Caco-2 (cell line): ENCODE data around the gene LMF2. TPM values are rescaled to one million over a fixed set of nuclear protein-coding genes. Genes with fewer than 3 reads are reported as not detected.

Source experiments
- BruUV-seq: library from RNA; stranded (reverse); fragments of 400-500 nt; replicated peaks from 2 replicates; lab custom pipeline; 2021; lab: Mats Ljungman, UMichigan
- CTCF ChIA-PET: fragments of 300-600 bp; sonication (Branson Sonifier 250); formaldehyde crosslinking; loops from one replicate; lab custom pipeline; 2022; ENCODE audit warnings: antibody characterized with exemption; lab: Charles Lee
- POLR2A ChIA-PET: fragments of 300-600 bp; sonication (Branson Sonifier 250); formaldehyde crosslinking; loops from one replicate; lab custom pipeline; 2022; ENCODE audit warnings: antibody characterized with exemption; lab: Charles Lee
- DNase-seq, 2 experiments: peaks; one replicate each; pipeline versions ENCODE4 v3.0.0 to v3.0.0-alpha.2; 2020 to 2022
- H3K27me3 ChIP-seq: replicated peaks from 2 replicates; pipeline ENCODE4 v1.6.0; 2011; ENCODE audit warnings: low read length; ENCODE audit not compliant: control insufficient read depth, insufficient read depth
- H3K36me3 ChIP-seq: 2 replicates; pipeline ENCODE4 v1.5.1; 2011; ENCODE audit warnings: low read length; ENCODE audit not compliant: control insufficient read depth, insufficient read depth
- H3K4me1 ChIP-seq: fragments of 250-450 bp; sonication (Bioruptor Pico); 2 replicates; pipeline ENCODE4 v1.5.1; 2020; ENCODE audit warnings: mild to moderate bottlenecking
- H3K4me3 ChIP-seq: 2 replicates; pipeline ENCODE4 v1.5.1; 2011; ENCODE audit warnings: low read depth, mild to moderate bottlenecking, control low read depth, low read length
- H3K9me3 ChIP-seq: fragments of 250-450 bp; sonication (Bioruptor Pico); 2 replicates; pipeline ENCODE4 v1.5.1; 2020; ENCODE audit warnings: mild to moderate bottlenecking, moderate library complexity
- H3K27ac Mint-ChIP-seq: one replicate; pipeline ENCODE4 v1.8.0; 2022; ENCODE audit warnings: mixed read lengths; ENCODE audit not compliant: unreplicated experiment
- H3K27me3 Mint-ChIP-seq: one replicate; pipeline ENCODE4 v1.8.0; 2022; ENCODE audit warnings: mixed read lengths; ENCODE audit not compliant: insufficient read depth, unreplicated experiment
- H3K36me3 Mint-ChIP-seq: one replicate; pipeline ENCODE4 v1.8.0; 2022; ENCODE audit warnings: mild to moderate bottlenecking, mixed read lengths; ENCODE audit not compliant: insufficient read depth, unreplicated experiment
- H3K4me1 Mint-ChIP-seq: one replicate; pipeline ENCODE4 v1.8.0; 2022; ENCODE audit warnings: low read depth, mixed read lengths; ENCODE audit not compliant: unreplicated experiment
- H3K4me3 Mint-ChIP-seq: one replicate; pipeline ENCODE4 v1.8.0; 2022; ENCODE audit warnings: mild to moderate bottlenecking, moderate library complexity, mixed read lengths; ENCODE audit not compliant: unreplicated experiment
- H3K9me3 Mint-ChIP-seq: one replicate; pipeline ENCODE4 v1.8.0; 2022; ENCODE audit warnings: mixed read lengths; ENCODE audit not compliant: unreplicated experiment
- intact Hi-C: fragments of 100-400 bp; cut with micrococcal nuclease; formaldehyde crosslinking; loops from one replicate; pipeline ENCODE4 v1.10.0; 2022; ENCODE audit not compliant: unreplicated experiment
- total RNA-seq: library from RNA; stranded (reverse); gene quantifications from 2 replicates; pipeline ENCODE4 v1.2.3, GENCODE V29; 2022
- TF ChIP-seq, protein P1 (sequence below), 2 experiments: fragments of 200-600 bp in 1 of 2; IDR thresholded peaks; 1 replicate in 1 of 2; 2 replicates in 1 of 2; pipeline versions ENCODE4 v1.5.1 to v1.8.0; 2011 to 2022; ENCODE audit warnings: antibody characterized with exemption in 1 of 2, control low read depth in 1 of 2, inconsistent platforms in 1 of 2, low read depth in 1 of 2, low read length in 1 of 2, mild to moderate bottlenecking in 1 of 2, moderate library complexity in 1 of 2; ENCODE audit not compliant: insufficient read depth in 1 of 2, severe bottlenecking in 1 of 2, unreplicated experiment in 1 of 2

The LMF2 gene
- total RNA-seq, 1 experiment from 2014 or later: 68.8 TPM

GRCh38 chr22:50483977-50484853 lies 23.3 kb downstream of the LMF2 start:
- Mint-ChIP-seq H3K27me3 (no peaks in the 10 kb centered on the region), H3K27ac (no peak overlapping the region), H3K4me3 (no peak overlapping the region), H3K4me1 (peaks cover 14% of the 10 kb centered on the region), H3K9me3 (no peaks in the 10 kb centered on the region), H3K36me3 (peaks cover 22% of the 10 kb centered on the region)
- TF ChIP-seq, protein P1, sequence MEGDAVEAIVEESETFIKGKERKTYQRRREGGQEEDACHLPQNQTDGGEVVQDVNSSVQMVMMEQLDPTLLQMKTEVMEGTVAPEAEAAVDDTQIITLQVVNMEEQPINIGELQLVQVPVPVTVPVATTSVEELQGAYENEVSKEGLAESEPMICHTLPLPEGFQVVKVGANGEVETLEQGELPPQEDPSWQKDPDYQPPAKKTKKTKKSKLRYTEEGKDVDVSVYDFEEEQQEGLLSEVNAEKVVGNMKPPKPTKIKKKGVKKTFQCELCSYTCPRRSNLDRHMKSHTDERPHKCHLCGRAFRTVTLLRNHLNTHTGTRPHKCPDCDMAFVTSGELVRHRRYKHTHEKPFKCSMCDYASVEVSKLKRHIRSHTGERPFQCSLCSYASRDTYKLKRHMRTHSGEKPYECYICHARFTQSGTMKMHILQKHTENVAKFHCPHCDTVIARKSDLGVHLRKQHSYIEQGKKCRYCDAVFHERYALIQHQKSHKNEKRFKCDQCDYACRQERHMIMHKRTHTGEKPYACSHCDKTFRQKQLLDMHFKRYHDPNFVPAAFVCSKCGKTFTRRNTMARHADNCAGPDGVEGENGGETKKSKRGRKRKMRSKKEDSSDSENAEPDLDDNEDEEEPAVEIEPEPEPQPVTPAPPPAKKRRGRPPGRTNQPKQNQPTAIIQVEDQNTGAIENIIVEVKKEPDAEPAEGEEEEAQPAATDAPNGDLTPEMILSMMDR (IDR thresholded peaks at IDR 0.05; ENCODE audit: insufficient read depth in 1 of 2, low read depth in 1 of 2, low read length in 1 of 2, severe bottlenecking in 1 of 2, unreplicated experiment in 1 of 2): no peak
- H3K9me3 ChIP-seq: no peaks in the 10 kb centered on the region
- no peak overlapping the region for H3K4me3 ChIP-seq
- ChIA-PET POLR2A (interaction anchor here (0.8 kb wide), 1 partner anchor 41 kb away, joined by 8 read pairs; the partner anchor contains the start of gene SCO2), CTCF (no interaction called here)
- no peaks in the 10 kb centered on the region for H3K36me3 ChIP-seq
- no peaks in the 10 kb centered on the region for H3K27me3 ChIP-seq
- intact Hi-C loops: loop anchor here (2.0 kb wide), 1 partner anchor 15 kb away; no protein-coding TSS in a partner anchor
- no TSS peak for BruUV-seq
- H3K4me1 ChIP-seq: peaks cover 15% of the 10 kb centered on the region
- DNase-seq: peak in 1 of 2 experiments; percentile 32

DNA sequence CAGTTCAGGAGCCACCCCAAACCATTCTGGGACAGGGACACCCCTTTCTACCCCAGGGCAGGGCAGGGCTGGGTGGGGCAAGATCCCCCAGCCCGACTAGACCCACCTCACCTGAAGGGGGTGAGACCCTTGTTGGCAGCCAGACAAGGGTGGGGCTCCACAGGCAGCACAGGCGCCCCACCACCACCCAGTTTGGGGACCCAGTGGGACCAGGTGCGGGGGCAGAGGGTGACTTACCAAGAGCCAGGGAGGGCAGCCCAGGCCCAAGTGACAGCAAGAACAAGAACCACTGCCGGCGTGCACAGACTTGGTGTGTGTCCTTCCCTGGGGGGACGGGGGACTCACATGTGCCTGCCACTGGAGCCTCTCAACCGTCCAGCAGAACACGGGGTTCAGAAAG lies 23.9 kb downstream of the LMF2 start:
- intact Hi-C loops: no loop called here
- H3K9me3 Mint-ChIP-seq: no peaks in the 10 kb centered on the region
- no peak overlapping the region for H3K4me3 ChIP-seq
- H3K9me3 ChIP-seq: no peaks in the 10 kb centered on the region
- H3K36me3 Mint-ChIP-seq: peaks cover 22% of the 10 kb centered on the region
- H3K27ac Mint-ChIP-seq: no peak overlapping the region
- no TSS peak for BruUV-seq
- no peak for DNase-seq
- no peaks in the 10 kb centered on the region for H3K36me3 ChIP-seq
- peaks cover 14% of the 10 kb centered on the region for H3K4me1 Mint-ChIP-seq
- no peaks in the 10 kb centered on the region for H3K27me3 Mint-ChIP-seq
- POLR2A ChIA-PET: interaction anchor here (0.8 kb wide), 1 partner anchor 42 kb away, joined by 8 read pairs; the partner anchor contains the start of gene SCO2
- H3K4me1 ChIP-seq: peaks cover 15% of the 10 kb centered on the region
- TF ChIP-seq, protein P1 (IDR thresholded peaks at IDR 0.05; ENCODE audit: insufficient read depth in 1 of 2, low read depth in 1 of 2, low read length in 1 of 2, severe bottlenecking in 1 of 2, unreplicated experiment in 1 of 2): no peak
- H3K27me3 ChIP-seq: no peaks in the 10 kb centered on the region
- CTCF ChIA-PET: no interaction called here
- no peak overlapping the region for H3K4me3 Mint-ChIP-seq

DNA sequence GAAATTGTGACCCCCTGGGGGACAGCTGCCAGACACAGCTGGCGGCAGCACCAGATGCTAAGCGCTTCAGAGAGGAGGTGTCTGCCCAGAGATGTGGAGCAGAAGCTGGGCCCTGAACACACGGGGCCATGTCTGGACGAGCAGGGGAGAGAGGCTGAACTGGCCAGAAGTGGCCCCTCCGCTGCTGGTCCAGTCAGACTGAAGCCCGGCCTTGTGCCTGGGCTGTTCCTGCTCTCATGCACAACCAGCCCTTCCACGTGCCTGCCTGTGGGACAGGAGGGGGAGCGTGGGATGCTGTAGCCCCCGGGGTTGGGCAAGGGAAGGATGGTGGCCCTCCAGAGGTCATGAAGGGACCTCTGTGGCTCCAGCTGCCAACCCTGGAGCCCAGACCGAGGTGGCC lies 24.4 kb downstream of the LMF2 start:
- intact Hi-C loops: no loop called here
- H3K27me3 Mint-ChIP-seq: no peaks in the 10 kb centered on the region
- peaks cover 22% of the 10 kb centered on the region for H3K36me3 Mint-ChIP-seq
- H3K4me3 Mint-ChIP-seq: peak overlapping the region; percentile 24
- H3K9me3 ChIP-seq: no peaks in the 10 kb centered on the region
- CTCF ChIA-PET: no interaction called here
- H3K9me3 Mint-ChIP-seq: no peaks in the 10 kb centered on the region
- no peaks in the 10 kb centered on the region for H3K36me3 ChIP-seq
- no peak overlapping the region for H3K4me3 ChIP-seq
- BruUV-seq: no TSS peak
- peaks cover 14% of the 10 kb centered on the region for H3K4me1 Mint-ChIP-seq
- POLR2A ChIA-PET: interaction anchor here (0.6 kb wide), 1 partner anchor 129 kb away, joined by 3 read pairs; no protein-coding TSS in a partner anchor
- peaks cover 15% of the 10 kb centered on the region for H3K4me1 ChIP-seq
- H3K27me3 ChIP-seq: no peaks in the 10 kb centered on the region
- TF ChIP-seq, protein P1 (IDR thresholded peaks at IDR 0.05; ENCODE audit: insufficient read depth in 1 of 2, low read depth in 1 of 2, low read length in 1 of 2, severe bottlenecking in 1 of 2, unreplicated experiment in 1 of 2): no peak
- no peak overlapping the region for H3K27ac Mint-ChIP-seq
- DNase-seq: no peak
